GM12878 (cell line): ENCODE data around the gene SEPSECS. TPM values are rescaled to one million over a fixed set of nuclear protein-coding genes. Genes with fewer than 3 reads are reported as not detected.
A peak's percentile ranks its signal among the peaks of the same experiment; 100 is the strongest.

Experiments
- BMI1 ChIP-seq: fragments of 450-650 bp; IDR thresholded peaks from 2 replicates; pipeline ENCODE4 v1.6.1; 2016; ENCODE audit warnings: mild to moderate bottlenecking, moderate library complexity, borderline replicate concordance
- CHD1 ChIP-seq: IDR thresholded peaks from 2 replicates; pipeline ENCODE4 v1.6.1; 2012; ENCODE audit warnings: low read depth, low read length, improper control_type of control experiment
- CHD2 ChIP-seq: IDR thresholded peaks from 2 replicates; pipeline ENCODE4 v1.6.1; 2011; ENCODE audit warnings: low read depth, low read length, improper control_type of control experiment, borderline replicate concordance
- ELK1 ChIP-seq: IDR thresholded peaks from 2 replicates; pipeline ENCODE4 v1.6.1; 2012; ENCODE audit warnings: low read depth, low read length, improper control_type of control experiment
- HCFC1 ChIP-seq: fragments of 150-350 bp; IDR thresholded peaks from 2 replicates; pipeline ENCODE4 v1.6.1; 2014; ENCODE audit warnings: low read length
- HDAC2 ChIP-seq: fragments of 200-600 bp; sonication (generic); IDR thresholded peaks from 2 replicates; pipeline ENCODE4 v1.6.1; 2017
- HDAC6 ChIP-seq: fragments of 200-600 bp; sonication (generic); IDR thresholded peaks from one replicate; pipeline ENCODE4 v1.8.0; 2017; ENCODE audit warnings: antibody characterized with exemption; ENCODE audit not compliant: unreplicated experiment
- NFIC ChIP-seq: IDR thresholded peaks from 2 replicates; pipeline ENCODE4 v1.6.1; 2012; ENCODE audit warnings: low read depth, mild to moderate bottlenecking, inconsistent platforms, low read length, moderate library complexity
- NFXL1 ChIP-seq: fragments of 450-650 bp; IDR thresholded peaks from 2 replicates; pipeline ENCODE4 v1.6.1; 2017; ENCODE audit warnings: antibody characterized with exemption, mild to moderate bottlenecking, borderline replicate concordance
- PAX5 ChIP-seq: IDR thresholded peaks from 2 replicates; pipeline ENCODE4 v1.6.1; 2011; ENCODE audit warnings: low read depth, low read length, borderline replicate concordance
- RBBP5 ChIP-seq: fragments of 200-600 bp; sonication (generic); conservative IDR thresholded peaks from 2 replicates; pipeline ENCODE4 v1.6.1; 2016
- RELB ChIP-seq: fragments of 450-650 bp; IDR thresholded peaks from 2 replicates; pipeline ENCODE4 v1.6.1; 2017; ENCODE audit warnings: low read depth, mild to moderate bottlenecking, moderate library complexity
- TBL1XR1 ChIP-seq: IDR thresholded peaks from 2 replicates; pipeline ENCODE4 v1.6.1; 2012; ENCODE audit warnings: low read depth, low read length, improper control_type of control experiment
- TCF3 ChIP-seq: IDR thresholded peaks from 2 replicates; pipeline ENCODE4 v1.6.1; 2012; ENCODE audit warnings: low read depth, mild to moderate bottlenecking, low read length, borderline replicate concordance; ENCODE audit not compliant: insufficient read depth
- ZBED1 ChIP-seq: IDR thresholded peaks from 2 replicates; pipeline ENCODE4 v1.6.1; 2016; ENCODE audit warnings: borderline replicate concordance
- ZBTB11 ChIP-seq: fragments of 450-650 bp; formaldehyde crosslinking; IDR thresholded peaks from 2 replicates; pipeline ENCODE4 v1.5.0; 2022; ENCODE audit warnings: mild to moderate bottlenecking, missing genetic modification characterization
- ZNF384 ChIP-seq: IDR thresholded peaks from 2 replicates; pipeline ENCODE4 v1.6.1; 2012; ENCODE audit warnings: low read depth, mild to moderate bottlenecking, low read length, improper control_type of control experiment, borderline replicate concordance
- polyA plus RNA-seq, 11 experiments: library from polyadenylated mRNA; depleted of rRNA in 4 of 11; unstranded in 6 of 11; stranded (reverse) in 5 of 11; fragments of >200 nt; fragmentation: Nextera tagmentation in 4 of 11; fragmentation: Illumina TruSeq in 1 of 11; extraction: Ambion mirVana in 4 of 11; extraction: Trizol in 1 of 11; gene quantifications; 1 replicate in 1 of 11; 2 replicates in 10 of 11; pipeline versions ENCODE4 v1.2.1 to v1.2.3, GENCODE V29; 2011 to 2016; ENCODE audit warnings: inconsistent platforms in 2 of 11, missing spikeins in 2 of 11, low read depth in 1 of 11
- total RNA-seq, 4 experiments: library from RNA; depleted of rRNA in 3 of 4; stranded (reverse); fragments of >200 nt in 3 of 4; fragmentation: Illumina TruSeq in 1 of 4; extraction: Trizol in 1 of 4; gene quantifications; 2 replicates each; pipeline versions ENCODE4 v1.2.1 to v1.2.3, GENCODE V29; 2013 to 2021

SEPSECS gene
- total and polyA plus RNA-seq, 10 of the 15 experiments (the other 5 are each of a cell fraction or from before 2014, with no cell fraction given): 2.8 to 15.8 (median 7.2) TPM

DNA sequence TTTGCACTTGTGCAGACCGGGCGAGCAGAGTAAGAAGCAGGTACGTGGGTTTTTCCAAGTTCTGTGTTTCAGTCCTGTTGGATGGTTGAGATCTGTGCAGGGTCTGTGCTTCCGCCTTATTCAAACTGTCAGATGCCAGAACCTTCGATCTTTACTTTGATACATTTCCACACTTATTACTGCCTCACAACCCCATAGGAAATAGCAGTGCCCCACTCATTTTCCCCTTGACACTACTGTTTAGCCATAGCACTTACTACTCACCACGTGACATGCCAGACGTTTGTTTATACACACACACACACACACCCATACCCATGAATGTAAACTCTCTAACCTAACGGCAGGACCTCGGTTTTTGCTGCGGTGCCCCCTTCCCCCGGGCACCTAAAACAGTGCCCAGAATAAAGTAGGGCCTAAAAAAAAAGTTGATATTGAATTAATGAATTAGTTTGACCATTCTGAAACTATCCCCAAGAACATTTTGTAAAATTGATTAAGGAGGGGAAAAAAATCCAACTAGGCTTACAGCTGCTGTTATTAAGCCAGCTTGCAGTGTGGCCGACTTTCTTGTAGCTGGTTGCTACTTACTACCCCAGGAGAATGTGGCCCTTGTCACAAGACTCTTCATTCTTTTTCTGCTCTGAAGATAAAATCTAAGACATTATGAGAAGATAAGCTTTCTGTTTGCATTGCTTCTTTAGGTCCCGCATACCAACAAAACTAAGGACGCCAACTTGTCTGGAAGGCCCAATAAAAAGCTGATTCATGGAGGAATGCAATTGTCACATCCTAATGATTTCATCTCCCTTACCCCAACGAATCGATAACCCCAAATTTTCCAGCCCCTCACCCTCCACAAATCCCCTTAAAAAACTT is 704 bp upstream of the SEPSECS start (continued):
- TF ChIP-seq ZBTB11 (CRISPR knock-in tag) (no peak), RBBP5 (no peak), NFIC (no peak), ZNF384 (no peak), BMI1 (no peak), TCF3 (no peak), CHD1 (no peak), HCFC1 (no peak), CHD2 (no peak), HDAC2 (no peak), RELB (0 out of 2 replicates have a peak, but pooled peaks have one; percentile 45), ZBED1 (no peak), PAX5 (no peak), ELK1 (no peak), HDAC6 (no peak), TBL1XR1 (no peak), NFXL1 (no peak)
